Right cardiac atrium (tissue), 5 donors: ENCODE measurements around the gene CLEC17A. TPM values are rescaled to one million over a fixed set of nuclear protein-coding genes. Genes with fewer than 3 reads are reported as not detected.
"Not testable (repeated sequence)": the region's sequence is repeated elsewhere in the genome, so short reads cannot be mapped to it uniquely, and the experiment has no call there.

Experiments used
- ATAC-seq, 2 donors: fragments of 200-7000 bp; cut with Tn5 transposase; one replicate each; pipeline versions ENCODE4 v1.8.0 to v1.9.1; 2020; ENCODE audit warnings: moderate library complexity in 2 of 2, mild to moderate bottlenecking in 1 of 2
- DNase-seq, 3 donors: peaks; one replicate each; pipeline ENCODE4 v3.0.0-alpha.2; 2020
- H3K27ac ChIP-seq: one replicate; pipeline ENCODE4 v1.5.1; 2013; ENCODE audit warnings: mild to moderate bottlenecking, low read length, control low read depth, moderate library complexity
- H3K27me3 ChIP-seq: one replicate; pipeline ENCODE4 v1.6.1; 2013; ENCODE audit not compliant: control insufficient read depth, insufficient read depth
- H3K4me1 ChIP-seq: one replicate; pipeline ENCODE4 v1.6.1; 2013; ENCODE audit warnings: low read length; ENCODE audit not compliant: control insufficient read depth, insufficient read depth
- H3K4me3 ChIP-seq: one replicate; pipeline ENCODE4 v1.5.1; 2013; ENCODE audit warnings: low read length, control low read depth
- H3K9me3 ChIP-seq: one replicate; pipeline ENCODE4 v1.6.1; 2013; ENCODE audit warnings: low read length; ENCODE audit not compliant: control insufficient read depth
- WGBS: extraction: QIAGEN DNeasy Blood & Tissue Kit; methylation state at CpG from one replicate; pipeline ENCODE4 v1.1.7; 2013; 5-methylcytosine and 5-hydroxymethylcytosine counted together
- intact Hi-C, 4 donors: fragments of 100-400 bp; cut with DNase I; formaldehyde crosslinking; loops; one replicate each; pipeline versions ENCODE4 v1.11.0 to v1.14.0; 2022 to 2023
- polyA plus RNA-seq: library from polyadenylated mRNA; stranded (reverse); fragments of 200-250 nt; gene quantifications from one replicate; pipeline ENCODE4 v1.2.3, GENCODE V29; 2013
- total RNA-seq, 4 donors: library from RNA; stranded (reverse); fragmentation: NEBNext Ultra II Directional; extraction: Animal tissue kit (Norgen Biotek cat#: 25700); gene quantifications; one replicate each; pipeline ENCODE4 v1.2.1, GENCODE V29; 2021
- donor health status: healthy with polysubstance abuse.
- donor health status: DM: no; HTN: yes; CAD: no.
- donor health status: DM: no; HTN: no; CAD: no.
- donor health status: DM: no; HTN: yes; CAD: no; lungs with severe emphysema.
- donor health status: DM: yes; HTN: yes; CAD: no.

CLEC17A gene
- total and polyA plus RNA-seq, 5 donors: not detected

DNA sequence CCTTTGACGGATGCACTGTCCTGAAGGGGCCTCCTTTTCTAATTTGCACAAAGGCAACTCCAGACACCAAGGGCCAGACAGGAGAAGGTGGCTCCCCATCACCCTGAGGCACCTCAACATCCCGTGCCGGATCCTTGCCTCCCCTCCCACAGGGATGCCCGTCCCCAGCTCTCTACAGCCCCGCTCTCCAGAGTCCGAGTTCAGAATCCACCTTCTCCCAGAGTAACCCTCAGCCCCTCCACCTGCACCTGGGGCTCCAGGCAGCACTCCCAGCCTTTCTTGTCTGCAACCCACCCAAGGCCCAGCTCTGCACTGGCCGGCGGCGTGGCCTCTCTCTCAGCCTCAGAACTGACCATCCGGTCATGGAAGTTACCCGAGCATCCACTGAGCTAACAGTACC lies 15.8 kb upstream of the CLEC17A start:
- ATAC-seq (no peak), DNase-seq (peak in 1 of 3 donors; percentile 36)
- Histone ChIP-seq H3K4me3 (no peak overlapping the region), H3K9me3 (no peaks in the 10 kb centered on the region), H3K4me1 (peaks cover 7% of the 10 kb centered on the region), H3K27ac (no peak overlapping the region), H3K27me3 (no peaks in the 10 kb centered on the region)
- intact Hi-C loops: no loop called here
- WGBS: 79% methylated on average over 11 of the region's 11 CpGs

GRCh38 chr19:14570864-14571527 lies 11.9 kb upstream of the CLEC17A start:
- intact Hi-C loops: loop anchor here in 2 of 4 donors (10.0 kb wide), 2 partner anchors 114 to 324 kb away; no protein-coding TSS in a partner anchor
- peaks cover 7% of the 10 kb centered on the region for H3K4me1 ChIP-seq

GRCh38 chr19:14571695-14572490 lies 11.0 kb upstream of the CLEC17A start, which contains the start of gene NDUFB7:
NDUFB7 (minus strand) TSS chr19:14572066; CDS start chr19:14572000, 66 bp downstream.
- intact Hi-C loops: loop anchor here in 2 of 4 donors (10.0 kb wide), 2 partner anchors 113 to 323 kb away; no protein-coding TSS in a partner anchor
- Histone ChIP-seq H3K27ac (peak within 1 kb of the TSS; percentile 98), H3K27me3 (no peaks in the 10 kb centered on the region), H3K9me3 (no peaks in the 10 kb centered on the region), H3K4me3 (peak within 1 kb of the TSS; percentile 89), H3K4me1 (peaks cover 7% of the 10 kb centered on the region)
- peak; percentile 92 to 97 (median 95) for DNase-seq
- ATAC-seq: peak; percentile 97
- WGBS: 2% methylated on average over 40 of the region's 40 CpGs

More at GRCh38 chr19:14570864-14571527, 11.9 kb upstream of the CLEC17A start:
- Histone ChIP-seq H3K27me3 (no peaks in the 10 kb centered on the region), H3K27ac (no peak overlapping the region), H3K9me3 (no peaks in the 10 kb centered on the region), H3K4me3 (peak overlapping the region; percentile 89)
- 43% methylated on average over 22 of the region's 22 CpGs for WGBS
- no peak for ATAC-seq
- no peak for DNase-seq

- no peak overlapping the region for H3K4me3 ChIP-seq
- ATAC-seq (no peak), DNase-seq (no peak)
- no peak overlapping the region for H3K27ac ChIP-seq
- no peaks in the 10 kb centered on the region for H3K9me3 ChIP-seq
- intact Hi-C loops: loop anchor here in 3 of 4 donors (5.0 to 10.0 kb wide), 3 partner anchors 109 to 319 kb away; no protein-coding TSS in a partner anchor
- peaks cover 6% of the 10 kb centered on the region for H3K4me1 ChIP-seq
- no peaks in the 10 kb centered on the region for H3K27me3 ChIP-seq
- WGBS: 74% methylated on average over 6 of the region's 6 CpGs
These were observed 7.4 kb upstream of the CLEC17A start for GRCh38 chr19:14575428-14575980.

GRCh38 chr19:14576363-14576762 lies 6.5 kb upstream of the CLEC17A start:
- intact Hi-C loops: loop anchor here in 3 of 4 donors (5.0 to 10.0 kb wide), 3 partner anchors 108 to 318 kb away; no protein-coding TSS in a partner anchor
- no peaks in the 10 kb centered on the region for H3K27me3 ChIP-seq
- no peaks in the 10 kb centered on the region for H3K9me3 ChIP-seq
- 83% methylated on average over 8 of the region's 8 CpGs for WGBS
- H3K4me1 ChIP-seq: no peaks in the 10 kb centered on the region
- H3K4me3 ChIP-seq: no peak overlapping the region
- H3K27ac ChIP-seq: no peak overlapping the region
- ATAC-seq (no peak), DNase-seq (no peak)

DNA sequence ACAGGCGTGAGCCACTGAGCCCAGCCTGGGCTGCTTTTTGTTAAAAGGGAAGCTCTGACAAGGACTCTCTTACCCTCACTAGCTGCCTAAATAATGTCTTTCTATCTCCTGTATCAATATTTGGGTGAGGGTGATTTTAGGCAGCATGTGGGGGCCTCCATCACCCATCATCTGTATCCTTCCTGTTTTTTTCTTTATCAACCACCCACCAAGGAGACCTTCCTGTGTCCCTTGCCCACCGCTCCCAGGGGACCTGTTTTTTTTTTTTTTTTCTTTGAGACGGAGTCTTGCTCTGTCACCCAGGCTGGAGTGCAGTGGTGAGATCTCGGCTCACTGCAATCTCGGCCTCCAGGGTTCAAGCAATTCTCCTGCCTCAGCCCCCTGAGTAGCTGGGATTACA lies 5.6 kb upstream of the CLEC17A start:
- Histone ChIP-seq H3K4me3 (no peak overlapping the region), H3K9me3 (no peaks in the 10 kb centered on the region), H3K27ac (no peak overlapping the region), H3K4me1 (no peaks in the 10 kb centered on the region), H3K27me3 (no peaks in the 10 kb centered on the region)
- intact Hi-C loops: loop anchor here in 3 of 4 donors (5.0 to 10.0 kb wide), 3 partner anchors 108 to 318 kb away; no protein-coding TSS in a partner anchor
- ATAC-seq (no peak), DNase-seq (no peak)
- 69% methylated on average over 5 of the region's 5 CpGs for WGBS

DNA sequence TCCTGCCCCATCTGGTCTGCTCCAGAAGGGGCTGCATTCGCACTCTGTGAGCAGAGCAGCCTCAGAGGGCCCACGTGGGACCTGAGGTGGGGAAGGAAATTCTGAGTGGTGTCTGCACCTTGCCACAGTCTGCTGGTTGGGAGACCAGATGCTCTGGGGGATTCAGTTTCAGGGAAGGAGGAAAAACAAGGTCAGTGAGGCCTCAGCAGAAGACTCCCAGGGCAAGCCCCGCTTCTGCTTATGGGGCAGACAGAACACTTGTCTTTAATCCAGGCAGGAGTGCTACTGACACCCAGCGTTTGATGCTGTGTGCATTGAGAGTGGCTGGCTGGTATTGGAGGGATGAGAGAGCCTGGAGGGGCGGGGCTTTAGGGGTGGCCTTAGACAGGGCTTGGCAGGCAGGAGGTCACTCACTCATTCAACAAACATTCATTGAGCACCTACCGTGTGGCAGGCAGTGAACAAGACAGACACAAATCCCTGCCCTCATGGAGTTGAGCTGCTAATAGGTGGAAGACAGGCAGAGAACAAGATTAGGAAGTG lies 4.9 kb upstream of the CLEC17A start:
- Histone ChIP-seq H3K4me1 (no peaks in the 10 kb centered on the region), H3K4me3 (no peak overlapping the region), H3K27me3 (no peaks in the 10 kb centered on the region), H3K9me3 (no peaks in the 10 kb centered on the region), H3K27ac (no peak overlapping the region)
- 46% methylated on average over 6 of the region's 6 CpGs for WGBS
- intact Hi-C loops: loop anchor here in 3 of 4 donors (5.0 to 10.0 kb wide), 3 partner anchors 107 to 317 kb away; no protein-coding TSS in a partner anchor
- DNase-seq (no peak), ATAC-seq (no peak)

- H3K4me3 ChIP-seq: no peak overlapping the region
- no peak overlapping the region for H3K27ac ChIP-seq
- WGBS: 61% methylated on average over 6 of the region's 6 CpGs
- ATAC-seq (no peak), DNase-seq (no peak)
- intact Hi-C loops: no loop called here
- no peaks in the 10 kb centered on the region for H3K9me3 ChIP-seq
- H3K27me3 ChIP-seq: no peaks in the 10 kb centered on the region
- no peaks in the 10 kb centered on the region for H3K4me1 ChIP-seq
These were observed 2.2 kb upstream of the CLEC17A start for GRCh38 chr19:14580623-14581237.

- H3K9me3 ChIP-seq, ATAC-seq, DNase-seq, H3K4me3 ChIP-seq, intact Hi-C loops, H3K4me1 ChIP-seq, H3K27ac ChIP-seq, H3K27me3 ChIP-seq: not testable (repeated sequence)
- WGBS: 90% methylated on average over 4 of the region's 5 CpGs
These were observed 1.5 kb downstream of the CLEC17A start for GRCh38 chr19:14584372-14584771.

GRCh38 chr19:14585187-14585586 lies 2.3 kb downstream of the CLEC17A start:
- H3K27me3 ChIP-seq, H3K27ac ChIP-seq, intact Hi-C loops, DNase-seq, ATAC-seq, H3K4me3 ChIP-seq, H3K9me3 ChIP-seq, H3K4me1 ChIP-seq: not testable (repeated sequence)
- WGBS: 71% methylated on average over 3 of the region's 3 CpGs
